ENCODE results near the gene TIA1.

- TF ChIP-seq CTCF (IDR thresholded peaks at IDR 0.05 in 2 of 3, conservative IDR thresholded peaks at IDR 0.05 in 1 of 3; ENCODE audit: borderline replicate concordance in 1 of 3, insufficient read depth in 1 of 3, low read depth in 2 of 3, low read length in 2 of 3) (no peak), ZNF274 (IDR thresholded peaks at IDR 0.05; ENCODE audit: low read depth, low read length) (no peak), EGR1 (IDR thresholded peaks at IDR 0.05; ENCODE audit: low read depth) (no peak), SP1 (IDR thresholded peaks at IDR 0.05; ENCODE audit: low read depth) (no peak), EZH2 (IDR thresholded peaks at IDR 0.05) (no peak), POLR2AphosphoS5 (IDR thresholded peaks at IDR 0.05; ENCODE audit: low read depth, low read length) (no peak), RAD21 (IDR thresholded peaks at IDR 0.05; ENCODE audit: low read depth) (no peak), SIN3A (IDR thresholded peaks at IDR 0.05; ENCODE audit: low read depth) (no peak), SRF (IDR thresholded peaks at IDR 0.05; ENCODE audit: low read depth) (no peak)
Measured at GRCh38 chr2:70233926-70234325, 14.5 kb downstream of the TIA1 start.
